ENCODE measurements around the gene SP9.

GRCh38 chr2:174356347-174356746, 21.6 kb downstream of the SP9 start:
- TF ChIP-seq CTCF (conservative IDR thresholded peaks at IDR 0.05) (no peak), EZH2 (IDR thresholded peaks at IDR 0.05; ENCODE audit: low read depth) (no peak)

Measured in PC-9 (cell line).